BLaER1 (cell line): Measurements from ENCODE around the gene PALLD.
"Not testable (repeated sequence)": the region's sequence is repeated elsewhere in the genome, so short reads cannot be mapped to it uniquely, and the experiment has no call there.

Source experiments
- H3K27ac ChIP-seq: shearing (Covaris generic); formaldehyde crosslinking; 2 replicates; pipeline ENCODE4 v1.8.1; 2022
- H3K27me3 ChIP-seq: shearing (Covaris generic); formaldehyde crosslinking; 2 replicates; pipeline ENCODE4 v1.8.1; 2022
- H3K36me3 ChIP-seq: shearing (Covaris generic); formaldehyde crosslinking; 2 replicates; pipeline ENCODE4 v1.8.1; 2022
- H3K4me1 ChIP-seq: shearing (Covaris generic); formaldehyde crosslinking; 2 replicates; pipeline ENCODE4 v1.8.1; 2022
- H3K4me2 ChIP-seq: shearing (Covaris generic); formaldehyde crosslinking; 2 replicates; pipeline ENCODE4 v1.8.1; 2022
- H3K4me3 ChIP-seq: shearing (Covaris generic); formaldehyde crosslinking; 2 replicates; pipeline ENCODE4 v1.8.1; 2022
- H3K9ac ChIP-seq: shearing (Covaris generic); formaldehyde crosslinking; 2 replicates; pipeline ENCODE4 v1.8.1; 2022
- H3K9me3 ChIP-seq: shearing (Covaris generic); formaldehyde crosslinking; 2 replicates; pipeline ENCODE4 v1.8.1; 2022
- H4K20me1 ChIP-seq: shearing (Covaris generic); formaldehyde crosslinking; 2 replicates; pipeline ENCODE4 v1.8.1; 2022
- Cebpa-rat ChIP-seq: shearing (Covaris generic); IDR thresholded peaks from 2 replicates; pipeline ENCODE4 v1.8.1; 2022

The PALLD gene

DNA sequence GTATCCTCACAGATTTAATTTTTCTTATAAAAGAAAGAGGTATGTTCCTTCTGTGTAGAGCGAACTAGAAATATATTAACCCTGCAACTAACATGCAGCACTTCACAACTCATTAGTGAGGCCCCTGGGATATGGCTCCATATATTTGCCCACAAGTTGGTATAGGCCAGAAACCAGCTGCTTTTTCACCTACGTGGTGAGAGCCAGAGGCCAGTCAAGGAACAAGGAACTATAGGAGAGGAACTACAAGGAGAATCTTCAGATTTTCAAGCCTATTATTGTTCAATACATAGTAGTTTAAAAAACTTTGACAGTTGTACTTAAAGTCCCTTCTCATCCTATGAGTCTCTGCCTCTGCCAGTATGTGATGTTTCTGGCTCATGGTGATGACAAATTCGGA lies 307.3 kb downstream of the PALLD start:
- H4K20me1 ChIP-seq, result no peaks in the 10 kb centered on the region
- H3K4me2 ChIP-seq, result no peak overlapping the region

DNA sequence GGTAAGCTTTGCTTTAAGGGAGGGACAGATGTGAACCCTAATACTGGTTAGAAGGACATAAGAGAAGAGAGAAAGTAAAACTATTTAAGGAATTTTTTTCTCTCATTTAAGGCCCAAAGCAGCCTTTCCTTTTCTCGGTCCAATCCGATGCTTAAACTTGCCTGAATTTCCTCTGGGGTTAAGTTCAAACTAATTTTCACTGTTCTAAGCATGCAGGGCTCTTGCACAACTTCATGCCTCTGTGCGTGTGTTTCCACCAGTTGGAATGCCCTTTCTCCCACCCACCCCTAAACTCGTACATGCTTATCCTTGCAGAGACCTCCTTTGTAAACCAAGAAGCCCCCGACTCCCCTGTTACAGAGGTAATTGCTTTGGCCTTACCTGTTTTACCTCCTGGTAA lies 308.5 kb downstream of the PALLD start:
- no peaks in the 10 kb centered on the region for H3K27me3 ChIP-seq
- no peaks in the 10 kb centered on the region for H3K9me3 ChIP-seq
- no peak overlapping the region for H3K4me3 ChIP-seq
- no peak for TF ChIP-seq Cebpa-rat
- no peak overlapping the region for H3K9ac ChIP-seq
- H3K4me1 ChIP-seq, result no peaks in the 10 kb centered on the region
- H4K20me1 ChIP-seq, result no peaks in the 10 kb centered on the region
- H3K36me3 ChIP-seq, result no peaks in the 10 kb centered on the region
- no peak overlapping the region for H3K4me2 ChIP-seq
- no peak overlapping the region for H3K27ac ChIP-seq

More for the DNA sequence above, 307.3 kb downstream of the PALLD start:
- H3K27ac ChIP-seq, result no peak overlapping the region
- H3K27me3 ChIP-seq, result no peaks in the 10 kb centered on the region
- no peaks in the 10 kb centered on the region for H3K36me3 ChIP-seq
- no peaks in the 10 kb centered on the region for H3K4me1 ChIP-seq
- no peaks in the 10 kb centered on the region for H3K9me3 ChIP-seq
- no peak overlapping the region for H3K4me3 ChIP-seq
- H3K9ac ChIP-seq, result no peak overlapping the region
- TF ChIP-seq Cebpa-rat, result no peak

GRCh38 chr4:168806247-168806646 lies 309.4 kb downstream of the PALLD start:
- H3K4me2 ChIP-seq, H3K9me3 ChIP-seq, H3K4me1 ChIP-seq, H4K20me1 ChIP-seq, H3K27ac ChIP-seq, H3K27me3 ChIP-seq, H3K4me3 ChIP-seq, H3K9ac ChIP-seq, H3K36me3 ChIP-seq: not testable (repeated sequence)

DNA sequence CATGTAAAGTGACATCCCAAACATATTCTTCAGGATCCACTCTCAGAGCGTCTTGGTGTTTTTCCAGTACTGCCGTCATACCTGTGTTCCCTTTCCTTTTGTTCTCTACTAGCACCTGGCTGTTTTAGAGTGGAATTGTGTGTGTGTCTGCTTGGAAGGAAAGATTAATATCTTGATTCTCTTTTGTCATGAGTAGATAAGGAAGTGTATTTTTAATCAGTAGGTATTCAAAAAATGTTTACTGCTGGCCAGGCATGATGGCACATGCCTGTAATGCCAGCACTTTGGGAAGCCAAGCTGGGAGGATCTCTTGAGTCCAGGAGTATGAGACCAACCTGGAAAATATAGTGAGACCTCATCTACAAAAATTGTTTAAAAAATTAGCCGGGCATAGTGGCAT lies 314.4 kb downstream of the PALLD start:
- Histone ChIP-seq H3K4me2 (no peak overlapping the region), H3K4me1 (no peaks in the 10 kb centered on the region), H3K9ac (no peak overlapping the region), H3K27ac (no peak overlapping the region), H3K9me3 (no peaks in the 10 kb centered on the region), H4K20me1 (no peaks in the 10 kb centered on the region), H3K4me3 (no peak overlapping the region), H3K36me3 (no peaks in the 10 kb centered on the region), H3K27me3 (no peaks in the 10 kb centered on the region)
- TF ChIP-seq Cebpa-rat, result no peak

DNA sequence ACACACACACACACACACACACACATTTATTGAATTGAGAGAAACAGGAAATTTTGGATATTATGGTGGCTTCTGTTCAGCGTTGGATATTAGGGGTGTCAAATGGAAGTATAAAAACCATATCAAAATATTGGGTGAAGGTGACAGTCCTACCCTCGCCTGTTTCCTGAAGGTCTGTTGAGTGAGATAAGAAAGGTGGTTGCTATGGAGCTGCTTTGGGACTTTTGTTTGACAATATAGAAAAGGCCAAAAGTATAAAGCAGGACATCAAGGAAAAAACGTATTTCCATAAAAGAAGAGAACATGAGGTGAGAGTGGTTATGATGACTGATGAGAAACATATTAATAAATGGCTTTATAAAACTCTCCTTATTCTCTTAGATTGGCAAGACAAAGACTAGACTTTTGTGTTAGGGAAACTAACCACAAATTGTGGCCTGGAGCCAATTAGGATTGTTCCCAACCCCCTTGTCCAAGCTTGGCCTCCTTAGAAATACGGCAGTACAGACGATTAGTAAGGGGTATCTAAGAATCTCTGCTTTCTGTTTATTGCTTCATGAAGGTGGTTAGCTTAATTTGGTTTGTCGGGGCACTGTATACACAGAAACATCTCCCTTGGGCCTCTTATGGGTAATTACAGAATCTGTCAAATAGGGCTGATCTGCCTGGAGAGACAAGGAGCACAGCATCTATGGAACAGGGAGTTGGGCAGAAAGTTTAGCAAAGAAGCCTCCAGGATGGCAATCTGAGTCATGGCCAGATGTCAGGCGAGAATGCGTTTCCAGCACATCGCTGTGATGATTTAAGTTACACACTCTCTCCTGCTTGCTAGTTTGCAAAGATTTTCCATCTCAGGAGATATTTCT lies 315.2 kb downstream of the PALLD start:
- H3K9me3 ChIP-seq, result no peaks in the 10 kb centered on the region
- H3K27me3 ChIP-seq, result peaks cover 3% of the 10 kb centered on the region; the same call in 1 of the 2 replicates
- no peak overlapping the region for H3K4me3 ChIP-seq
- H4K20me1 ChIP-seq, result no peaks in the 10 kb centered on the region
- H3K9ac ChIP-seq, result no peak overlapping the region
- no peaks in the 10 kb centered on the region for H3K36me3 ChIP-seq
- TF ChIP-seq Cebpa-rat, result no peak
- H3K27ac ChIP-seq, result no peak overlapping the region
- H3K4me2 ChIP-seq, result no peak overlapping the region
- H3K4me1 ChIP-seq, result no peaks in the 10 kb centered on the region

- H3K36me3 ChIP-seq, result no peaks in the 10 kb centered on the region
- H3K4me1 ChIP-seq, result no peaks in the 10 kb centered on the region
- H3K4me2 ChIP-seq, result no peak overlapping the region
- H3K9ac ChIP-seq, result no peak overlapping the region
- peaks cover 11% of the 10 kb centered on the region; the same call in 1 of the 2 replicates for H3K27me3 ChIP-seq
- H3K9me3 ChIP-seq, result no peaks in the 10 kb centered on the region
- no peak overlapping the region for H3K4me3 ChIP-seq
- no peak overlapping the region for H3K27ac ChIP-seq
- no peaks in the 10 kb centered on the region for H4K20me1 ChIP-seq
- TF ChIP-seq Cebpa-rat, result no peak
These were observed 316.0 kb downstream of the PALLD start for GRCh38 chr4:168812806-168813205.

GRCh38 chr4:168813890-168814289 lies 317.0 kb downstream of the PALLD start:
- Histone ChIP-seq H3K4me2 (no peak overlapping the region), H3K4me3 (no peak overlapping the region), H3K27me3 (peaks cover 11% of the 10 kb centered on the region; the same call in 1 of the 2 replicates), H3K9ac (no peak overlapping the region), H3K27ac (no peak overlapping the region), H3K36me3 (no peaks in the 10 kb centered on the region), H4K20me1 (no peaks in the 10 kb centered on the region), H3K4me1 (no peaks in the 10 kb centered on the region), H3K9me3 (no peaks in the 10 kb centered on the region)
- no peak for TF ChIP-seq Cebpa-rat

DNA sequence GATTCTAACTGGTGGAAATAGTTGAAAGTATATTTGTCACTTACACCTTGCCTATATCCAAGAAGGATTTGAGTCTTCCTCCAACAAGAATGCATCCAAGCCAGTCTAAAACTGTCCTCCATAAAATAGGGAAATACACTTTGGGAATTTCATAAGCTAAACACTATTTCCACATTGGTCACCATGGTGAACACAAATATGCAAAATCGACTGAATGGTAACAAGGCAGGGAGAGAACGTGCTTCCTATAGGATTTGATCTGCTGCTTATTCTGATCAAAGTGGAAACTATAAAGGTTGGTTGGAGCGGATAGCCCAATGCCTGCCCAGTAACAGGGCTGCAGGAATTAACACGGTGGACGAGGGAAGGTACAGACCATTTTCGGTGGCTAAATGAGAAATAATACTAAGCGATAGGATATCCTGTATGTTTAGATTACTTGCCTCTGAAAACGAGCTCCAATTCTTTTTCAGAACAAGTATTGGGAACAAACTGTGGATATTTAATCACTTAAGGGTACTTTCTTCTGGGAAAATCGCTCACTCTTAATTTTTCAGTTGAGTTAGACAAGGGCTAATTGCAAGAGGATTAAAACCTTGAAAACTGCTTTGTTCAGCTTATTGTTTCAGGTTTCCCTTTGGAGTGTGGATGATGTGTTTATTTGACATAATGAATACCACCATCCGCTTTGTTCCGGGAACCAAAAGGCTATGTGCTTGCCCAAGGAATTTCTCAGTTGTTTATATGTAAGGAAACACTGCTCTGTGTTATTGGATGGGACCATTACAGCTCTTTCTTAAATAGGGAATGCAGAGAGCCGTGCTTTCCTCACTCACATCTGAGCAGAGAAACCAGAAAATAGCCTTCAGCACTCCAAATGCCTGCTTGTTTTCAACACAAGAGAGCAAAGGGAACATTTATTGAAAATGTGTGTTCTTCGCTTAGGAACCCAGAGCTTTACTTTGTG lies 318.8 kb downstream of the PALLD start:
- Histone ChIP-seq H4K20me1 (no peaks in the 10 kb centered on the region), H3K9me3 (no peaks in the 10 kb centered on the region), H3K27me3 (peaks cover 11% of the 10 kb centered on the region; the same call in 1 of the 2 replicates), H3K9ac (no peak overlapping the region), H3K4me1 (no peaks in the 10 kb centered on the region), H3K36me3 (no peaks in the 10 kb centered on the region), H3K4me3 (no peak overlapping the region), H3K4me2 (no peak overlapping the region), H3K27ac (no peak overlapping the region)
- TF ChIP-seq Cebpa-rat, result no peak

DNA sequence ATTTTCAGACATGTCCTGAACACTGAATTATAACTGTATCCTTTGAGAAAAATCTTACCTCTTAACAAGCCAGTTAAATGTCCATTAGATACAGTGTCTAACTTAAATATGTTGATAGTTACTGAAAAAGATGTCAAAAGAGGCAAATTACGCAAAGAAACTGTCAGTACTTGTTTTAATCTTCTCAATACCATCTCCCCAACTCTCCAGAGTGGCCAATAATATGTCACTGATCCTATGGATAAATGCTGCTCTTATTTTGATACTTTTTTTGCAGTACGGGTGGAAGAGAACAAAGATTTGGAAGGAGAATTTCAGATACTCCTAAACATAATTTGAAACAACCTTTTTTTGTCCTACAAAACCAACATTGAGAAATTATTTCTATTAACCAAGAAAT lies 320.5 kb downstream of the PALLD start:
- Histone ChIP-seq H3K9me3 (no peaks in the 10 kb centered on the region), H4K20me1 (no peaks in the 10 kb centered on the region), H3K4me3 (no peak overlapping the region), H3K36me3 (no peaks in the 10 kb centered on the region), H3K27me3 (peaks cover 11% of the 10 kb centered on the region; the same call in 1 of the 2 replicates), H3K27ac (no peak overlapping the region), H3K4me2 (no peak overlapping the region), H3K4me1 (no peaks in the 10 kb centered on the region), H3K9ac (no peak overlapping the region)
- TF ChIP-seq Cebpa-rat, result no peak

DNA sequence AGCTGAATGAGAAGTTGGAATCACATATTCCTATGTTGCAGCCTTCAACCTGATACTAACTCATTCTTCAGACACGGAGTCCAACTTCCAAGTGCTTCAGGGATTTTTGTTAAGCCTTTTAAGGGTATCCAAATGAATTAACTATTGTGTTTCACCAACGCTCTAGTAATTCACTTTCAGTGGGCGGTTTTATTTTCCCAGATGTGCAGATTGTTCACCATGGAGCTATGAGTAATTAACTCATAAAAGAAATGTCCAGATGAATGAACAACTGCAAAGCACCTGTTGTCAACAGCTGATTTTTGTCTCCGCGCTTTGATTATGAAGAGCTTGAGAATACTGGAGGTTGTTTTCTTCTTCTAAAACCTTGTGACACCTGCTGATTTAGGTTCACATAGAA lies 325.6 kb downstream of the PALLD start:
- Histone ChIP-seq H3K27me3 (peaks cover 4% of the 10 kb centered on the region; the same call in 1 of the 2 replicates), H3K27ac (no peak overlapping the region), H3K9ac (no peak overlapping the region), H3K4me1 (no peaks in the 10 kb centered on the region), H3K36me3 (no peaks in the 10 kb centered on the region), H3K9me3 (no peaks in the 10 kb centered on the region), H4K20me1 (no peaks in the 10 kb centered on the region), H3K4me2 (no peak overlapping the region), H3K4me3 (no peak overlapping the region)
- TF ChIP-seq Cebpa-rat, result no peak
